Measurements from ENCODE around the gene VDR. TPM values are rescaled to one million over a fixed set of nuclear protein-coding genes. Genes with fewer than 3 reads are reported as not detected.

VDR gene
- polyA plus RNA-seq, 3 donors = 6.0 to 14.8 (median 12.8) TPM

DNA sequence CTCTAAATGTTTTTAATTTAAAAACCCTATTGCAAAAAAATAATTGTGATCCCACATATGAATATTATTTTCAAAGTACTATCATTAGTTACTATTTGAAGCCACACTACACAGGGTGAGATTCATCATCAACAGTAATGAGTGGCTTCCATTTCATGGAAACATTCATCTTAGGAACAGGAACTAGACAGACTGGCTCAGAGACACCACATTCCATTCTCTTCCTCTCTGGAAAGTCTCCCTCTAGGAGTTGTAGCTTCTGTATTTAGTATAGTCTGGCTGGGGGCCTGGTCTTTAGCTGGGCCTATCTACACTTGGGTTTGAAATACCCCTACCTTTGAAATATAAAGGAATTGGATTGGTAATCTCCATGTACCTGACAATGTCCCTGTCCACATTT, 6.2 kb upstream of the VDR start:
- no peaks in the 10 kb centered on the region for H3K4me1 Mint-ChIP-seq
- peaks cover 0 to 1% of the 10 kb centered on the region in 2 donors for H3K36me3 Mint-ChIP-seq
- Histone ChIP-seq H3K4me3 (replicated peaks in 1 of 3; ENCODE audit: low read depth in 2 of 3, low read length in 3 of 3) (no peak overlapping the region), H3K27ac (ENCODE audit: low read depth in 1 of 2, low read length in 2 of 2) (no peak overlapping the region), H4K20me1 (ENCODE audit: insufficient read depth, low read length) (no peaks in the 10 kb centered on the region), H3K4me2 (replicated peaks; ENCODE audit: extremely low read depth, low read length, poor library complexity, severe bottlenecking) (no peak overlapping the region), H3K4me1 (ENCODE audit: control insufficient read depth in 1 of 2, insufficient read depth in 2 of 2, low read length in 2 of 2) (no peaks in the 10 kb centered on the region), H3K27me3 (ENCODE audit: control insufficient read depth in 2 of 2, insufficient read depth in 2 of 2, low read length in 2 of 2) (peaks cover 17 to 22% of the 10 kb centered on the region in 2 donors), H3K79me2 (ENCODE audit: insufficient read depth, low read length) (no peaks in the 10 kb centered on the region), H3K9me3 (replicated peaks in 1 of 2; ENCODE audit: control insufficient read depth in 1 of 2, insufficient read depth in 1 of 2, low read length in 2 of 2) (peaks cover 0 to 5% of the 10 kb centered on the region in 2 donors), H3K9ac (ENCODE audit: insufficient read depth, low read length, poor library complexity, severe bottlenecking) (no peak overlapping the region), H2AFZ (ENCODE audit: insufficient read depth, low read depth, low read length, poor library complexity, severe bottlenecking) (no peak overlapping the region), H3K36me3 (replicated peaks in 1 of 2; ENCODE audit: control insufficient read depth in 1 of 2, insufficient read depth in 2 of 2, low read length in 2 of 2) (no peaks in the 10 kb centered on the region)
- no peak overlapping the region for H3K4me3 Mint-ChIP-seq
- intact Hi-C loops (cut with micrococcal nuclease) = no loop called here
- H3K9me3 Mint-ChIP-seq = peaks cover 0 to 4% (median 0%) of the 10 kb centered on the region in 7 donors
- TF ChIP-seq, protein P1, sequence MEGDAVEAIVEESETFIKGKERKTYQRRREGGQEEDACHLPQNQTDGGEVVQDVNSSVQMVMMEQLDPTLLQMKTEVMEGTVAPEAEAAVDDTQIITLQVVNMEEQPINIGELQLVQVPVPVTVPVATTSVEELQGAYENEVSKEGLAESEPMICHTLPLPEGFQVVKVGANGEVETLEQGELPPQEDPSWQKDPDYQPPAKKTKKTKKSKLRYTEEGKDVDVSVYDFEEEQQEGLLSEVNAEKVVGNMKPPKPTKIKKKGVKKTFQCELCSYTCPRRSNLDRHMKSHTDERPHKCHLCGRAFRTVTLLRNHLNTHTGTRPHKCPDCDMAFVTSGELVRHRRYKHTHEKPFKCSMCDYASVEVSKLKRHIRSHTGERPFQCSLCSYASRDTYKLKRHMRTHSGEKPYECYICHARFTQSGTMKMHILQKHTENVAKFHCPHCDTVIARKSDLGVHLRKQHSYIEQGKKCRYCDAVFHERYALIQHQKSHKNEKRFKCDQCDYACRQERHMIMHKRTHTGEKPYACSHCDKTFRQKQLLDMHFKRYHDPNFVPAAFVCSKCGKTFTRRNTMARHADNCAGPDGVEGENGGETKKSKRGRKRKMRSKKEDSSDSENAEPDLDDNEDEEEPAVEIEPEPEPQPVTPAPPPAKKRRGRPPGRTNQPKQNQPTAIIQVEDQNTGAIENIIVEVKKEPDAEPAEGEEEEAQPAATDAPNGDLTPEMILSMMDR (IDR thresholded peaks at IDR 0.05) = no peak
- DNase-seq = no peak
- H3K27ac Mint-ChIP-seq = no peak overlapping the region
- H3K27me3 Mint-ChIP-seq (ENCODE audit: low read depth in 3 of 3) = peaks cover 16 to 38% (median 25%) of the 10 kb centered on the region in 3 donors

DNA sequence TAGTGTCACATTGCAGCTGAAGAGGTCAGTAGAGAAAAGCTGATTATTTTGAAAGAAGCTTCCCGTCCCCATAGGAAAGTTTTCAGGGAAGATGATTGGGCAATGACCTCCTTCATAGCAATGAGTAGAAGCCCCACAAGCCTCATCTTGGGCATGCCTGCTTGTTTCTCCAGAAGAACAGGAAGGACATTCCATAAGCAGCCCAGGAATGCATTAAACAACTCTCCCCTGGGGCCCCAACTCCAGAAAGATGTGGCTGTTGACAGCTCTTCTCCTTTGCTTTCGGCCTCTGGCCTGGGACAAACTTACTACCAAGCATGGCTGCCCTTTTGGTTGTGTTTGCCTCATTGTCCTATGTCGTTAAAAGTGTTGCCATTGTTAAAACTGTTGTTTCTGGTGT, 5.7 kb upstream of the VDR start:
- Histone ChIP-seq H3K36me3 (replicated peaks in 1 of 2; ENCODE audit: control insufficient read depth in 1 of 2, insufficient read depth in 2 of 2, low read length in 2 of 2) (no peaks in the 10 kb centered on the region), H3K79me2 (ENCODE audit: insufficient read depth, low read length) (no peaks in the 10 kb centered on the region), H2AFZ (ENCODE audit: insufficient read depth, low read depth, low read length, poor library complexity, severe bottlenecking) (no peak overlapping the region), H3K27me3 (ENCODE audit: control insufficient read depth in 2 of 2, insufficient read depth in 2 of 2, low read length in 2 of 2) (peaks cover 22 to 27% of the 10 kb centered on the region in 2 donors), H3K4me2 (replicated peaks; ENCODE audit: extremely low read depth, low read length, poor library complexity, severe bottlenecking) (no peak overlapping the region), H4K20me1 (ENCODE audit: insufficient read depth, low read length) (no peaks in the 10 kb centered on the region), H3K9me3 (replicated peaks in 1 of 2; ENCODE audit: control insufficient read depth in 1 of 2, insufficient read depth in 1 of 2, low read length in 2 of 2) (peaks cover 0 to 8% of the 10 kb centered on the region in 2 donors), H3K4me1 (ENCODE audit: control insufficient read depth in 1 of 2, insufficient read depth in 2 of 2, low read length in 2 of 2) (peaks cover 2% of the 10 kb centered on the region in 2 donors), H3K9ac (ENCODE audit: insufficient read depth, low read length, poor library complexity, severe bottlenecking) (no peak overlapping the region), H3K4me3 (replicated peaks in 1 of 3; ENCODE audit: low read depth in 2 of 3, low read length in 3 of 3) (no peak overlapping the region), H3K27ac (ENCODE audit: low read depth in 1 of 2, low read length in 2 of 2) (no peak overlapping the region)
- intact Hi-C loops (cut with micrococcal nuclease) = no loop called here
- no peak for DNase-seq
- Mint-ChIP-seq H3K27me3 (ENCODE audit: low read depth in 3 of 3) (peaks cover 21 to 43% (median 30%) of the 10 kb centered on the region in 3 donors), H3K27ac (peak overlapping the region in 1 of 7 donors; percentile 4), H3K36me3 (peaks cover 0 to 1% of the 10 kb centered on the region in 2 donors), H3K4me1 (peaks cover 3% of the 10 kb centered on the region), H3K4me3 (no peak overlapping the region), H3K9me3 (peaks cover 0 to 4% (median 0%) of the 10 kb centered on the region in 7 donors)
- TF ChIP-seq, protein P1 (IDR thresholded peaks at IDR 0.05) = no peak
- WGBS (ENCODE audit: insufficient coverage) = 100% methylated on average over 2 of the region's 3 CpGs
